ENCODE measurements around the gene PDE4D. TPM values are rescaled to one million over a fixed set of nuclear protein-coding genes. Genes with fewer than 3 reads are reported as not detected.

PDE4D gene
- total RNA-seq, 1 experiment from 2014 or later, result 2.1 TPM

DNA sequence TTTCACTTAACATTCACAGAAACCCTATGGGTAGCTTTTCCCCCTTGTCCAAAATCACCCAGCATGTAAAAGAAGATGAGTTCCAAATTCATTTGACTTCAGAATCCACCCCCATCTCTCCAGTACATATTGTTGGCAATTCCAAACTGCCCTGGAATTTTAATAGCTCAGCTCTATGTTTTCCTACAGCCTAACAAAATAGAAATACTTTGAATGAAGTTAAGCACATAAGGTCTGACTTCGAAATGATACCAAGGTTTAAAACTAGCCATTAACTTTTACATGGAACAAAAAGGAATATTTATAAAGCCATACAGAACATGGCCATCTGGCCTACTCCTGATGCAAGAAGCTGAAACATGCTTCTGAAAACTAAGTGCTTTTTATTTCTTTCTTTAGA is 634.3 kb downstream of the PDE4D start:
- H3K9ac ChIP-seq (ENCODE audit: extremely low read depth, insufficient read length, low read length), result no peak overlapping the region
- H3K27ac ChIP-seq (ENCODE audit: insufficient read length, low read depth, low read length), result no peak overlapping the region
- no peak overlapping the region for H3K56ac ChIP-seq (ENCODE audit: insufficient read length, low read depth, low read length)
- H2BK12ac ChIP-seq (ENCODE audit: insufficient read length, low read depth, low read length), result no peak overlapping the region
- Mint-ChIP-seq H3K4me3 (no peak overlapping the region), H3K27me3 (ENCODE audit: low read depth) (no peaks in the 10 kb centered on the region), H3K9me3 (no peaks in the 10 kb centered on the region), H3K4me1 (no peaks in the 10 kb centered on the region), H3K36me3 (ENCODE audit: insufficient read depth in 1 of 3, low read depth in 3 of 3) (no peaks in the 10 kb centered on the region), H3K27ac (no peak overlapping the region)
- H3K79me1 ChIP-seq (ENCODE audit: insufficient read depth, low read depth, low read length, poor library complexity, severe bottlenecking), result no peaks in the 10 kb centered on the region
- DNase-seq, result no peak
- H4K20me1 ChIP-seq (ENCODE audit: control insufficient read depth, insufficient read depth, insufficient read length), result no peaks in the 10 kb centered on the region
- WGBS (ENCODE audit: extremely low coverage, insufficient read length, low lambda C conversion rate), result no CpG with 5 or more reads among the region's 1 CpG
- H3K23me2 ChIP-seq (ENCODE audit: insufficient read length, low read depth, low read length, poor library complexity, severe bottlenecking), result no peaks in the 10 kb centered on the region
- no peak overlapping the region for H3K18ac ChIP-seq (ENCODE audit: insufficient read length, low read depth, low read length)
- H3K27me3 ChIP-seq (ENCODE audit: insufficient read depth, low read length), result no peaks in the 10 kb centered on the region
- TF ChIP-seq, protein P1, sequence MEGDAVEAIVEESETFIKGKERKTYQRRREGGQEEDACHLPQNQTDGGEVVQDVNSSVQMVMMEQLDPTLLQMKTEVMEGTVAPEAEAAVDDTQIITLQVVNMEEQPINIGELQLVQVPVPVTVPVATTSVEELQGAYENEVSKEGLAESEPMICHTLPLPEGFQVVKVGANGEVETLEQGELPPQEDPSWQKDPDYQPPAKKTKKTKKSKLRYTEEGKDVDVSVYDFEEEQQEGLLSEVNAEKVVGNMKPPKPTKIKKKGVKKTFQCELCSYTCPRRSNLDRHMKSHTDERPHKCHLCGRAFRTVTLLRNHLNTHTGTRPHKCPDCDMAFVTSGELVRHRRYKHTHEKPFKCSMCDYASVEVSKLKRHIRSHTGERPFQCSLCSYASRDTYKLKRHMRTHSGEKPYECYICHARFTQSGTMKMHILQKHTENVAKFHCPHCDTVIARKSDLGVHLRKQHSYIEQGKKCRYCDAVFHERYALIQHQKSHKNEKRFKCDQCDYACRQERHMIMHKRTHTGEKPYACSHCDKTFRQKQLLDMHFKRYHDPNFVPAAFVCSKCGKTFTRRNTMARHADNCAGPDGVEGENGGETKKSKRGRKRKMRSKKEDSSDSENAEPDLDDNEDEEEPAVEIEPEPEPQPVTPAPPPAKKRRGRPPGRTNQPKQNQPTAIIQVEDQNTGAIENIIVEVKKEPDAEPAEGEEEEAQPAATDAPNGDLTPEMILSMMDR (conservative IDR thresholded peaks at IDR 0.05), result no peak
- H3K14ac ChIP-seq (ENCODE audit: insufficient read depth, low read length), result no peak overlapping the region
- H2BK20ac ChIP-seq (ENCODE audit: low read depth, low read length, poor library complexity, severe bottlenecking), result no peak overlapping the region
- no peak overlapping the region for H4K91ac ChIP-seq (ENCODE audit: insufficient read length, low read depth, low read length)
- no peaks in the 10 kb centered on the region for H3K79me2 ChIP-seq (ENCODE audit: insufficient read depth, low read length)
- H4K8ac ChIP-seq (replicated peaks; ENCODE audit: insufficient read length, low read depth, low read length), result no peak overlapping the region
- no peak overlapping the region for H3K4me2 ChIP-seq (ENCODE audit: insufficient read depth, insufficient read length, low read length)
- no peak overlapping the region for H3T11ph ChIP-seq (ENCODE audit: low read length)
- no peak overlapping the region for H2AK5ac ChIP-seq (ENCODE audit: insufficient read length, low read length)
- no peak overlapping the region for H3K4ac ChIP-seq (ENCODE audit: low read depth, low read length)
- H4K5ac ChIP-seq (ENCODE audit: insufficient read length, low read depth, low read length), result no peak overlapping the region
- H3K9me3 ChIP-seq (ENCODE audit: control insufficient read depth, low read depth, low read length), result no peaks in the 10 kb centered on the region
- H2BK5ac ChIP-seq (ENCODE audit: insufficient read length, low read length), result no peak overlapping the region
- no peaks in the 10 kb centered on the region for H3K4me1 ChIP-seq (ENCODE audit: insufficient read depth, low read length)
- no peak overlapping the region for H2BK15ac ChIP-seq (ENCODE audit: low read depth, low read length)
- no peak overlapping the region for H2AFZ ChIP-seq (ENCODE audit: low read length)
- no peak overlapping the region for H2BK120ac ChIP-seq (ENCODE audit: low read depth, low read length, poor library complexity, severe bottlenecking)
- no peak overlapping the region for H3K23ac ChIP-seq (ENCODE audit: insufficient read length, low read depth, low read length)
